Measurements from ENCODE around the gene KCNN3.

Gene KCNN3

DNA sequence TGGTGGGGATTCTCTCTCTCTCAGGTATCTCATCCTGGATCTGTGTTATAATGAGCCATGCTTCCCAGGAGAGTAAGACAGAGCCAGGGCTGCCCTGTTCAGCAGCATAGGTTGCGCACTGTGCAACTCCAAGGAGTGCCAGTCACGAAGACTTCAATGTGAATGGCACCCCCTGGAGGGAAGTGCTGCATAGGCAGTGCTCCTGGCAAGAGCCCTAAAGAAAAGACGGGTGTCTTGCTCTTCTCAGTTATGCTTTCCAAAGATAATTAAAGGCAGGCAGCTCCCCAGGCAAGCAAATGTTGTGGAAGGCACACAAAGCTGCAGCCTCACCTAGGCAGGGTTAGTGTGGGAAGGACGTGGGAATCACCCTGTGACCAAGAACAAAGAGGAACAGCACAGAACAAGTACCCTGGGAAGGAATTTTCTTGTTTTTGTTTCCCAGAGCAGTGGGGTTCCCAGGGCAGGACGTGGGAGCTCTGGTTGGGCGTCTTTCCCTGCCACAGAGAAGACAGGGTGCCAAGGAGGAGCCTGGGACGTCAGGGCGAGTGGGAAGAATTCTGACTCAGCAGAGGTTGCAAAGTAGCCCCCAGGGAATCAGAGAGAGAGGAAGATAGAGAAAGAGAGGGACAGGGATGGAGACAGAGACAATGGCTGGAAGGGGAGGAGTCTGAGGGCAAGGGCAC is 120.9 kb downstream of the KCNN3 start:
- Mint-ChIP-seq H3K27ac (peak overlapping the region; percentile 42), H3K4me1 (peaks cover 52% of the 10 kb centered on the region)

GRCh38 chr1:154748405-154748775 is 121.7 kb downstream of the KCNN3 start:
- TF ChIP-seq, protein P1, sequence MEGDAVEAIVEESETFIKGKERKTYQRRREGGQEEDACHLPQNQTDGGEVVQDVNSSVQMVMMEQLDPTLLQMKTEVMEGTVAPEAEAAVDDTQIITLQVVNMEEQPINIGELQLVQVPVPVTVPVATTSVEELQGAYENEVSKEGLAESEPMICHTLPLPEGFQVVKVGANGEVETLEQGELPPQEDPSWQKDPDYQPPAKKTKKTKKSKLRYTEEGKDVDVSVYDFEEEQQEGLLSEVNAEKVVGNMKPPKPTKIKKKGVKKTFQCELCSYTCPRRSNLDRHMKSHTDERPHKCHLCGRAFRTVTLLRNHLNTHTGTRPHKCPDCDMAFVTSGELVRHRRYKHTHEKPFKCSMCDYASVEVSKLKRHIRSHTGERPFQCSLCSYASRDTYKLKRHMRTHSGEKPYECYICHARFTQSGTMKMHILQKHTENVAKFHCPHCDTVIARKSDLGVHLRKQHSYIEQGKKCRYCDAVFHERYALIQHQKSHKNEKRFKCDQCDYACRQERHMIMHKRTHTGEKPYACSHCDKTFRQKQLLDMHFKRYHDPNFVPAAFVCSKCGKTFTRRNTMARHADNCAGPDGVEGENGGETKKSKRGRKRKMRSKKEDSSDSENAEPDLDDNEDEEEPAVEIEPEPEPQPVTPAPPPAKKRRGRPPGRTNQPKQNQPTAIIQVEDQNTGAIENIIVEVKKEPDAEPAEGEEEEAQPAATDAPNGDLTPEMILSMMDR (IDR thresholded peaks at IDR 0.05), result no peak
- H3K27me3 Mint-ChIP-seq (ENCODE audit: low read depth, poor library complexity), result peaks cover 21% of the 10 kb centered on the region
- no peak for DNase-seq
- no peak overlapping the region for H3K27ac Mint-ChIP-seq
- no peaks in the 10 kb centered on the region for H3K9me3 Mint-ChIP-seq
- H3K4me1 Mint-ChIP-seq, result peaks cover 52% of the 10 kb centered on the region
- H3K4me3 Mint-ChIP-seq, result peak overlapping the region; percentile 16
- no peaks in the 10 kb centered on the region for H3K36me3 Mint-ChIP-seq (ENCODE audit: low read depth)

More for the DNA sequence above, 120.9 kb downstream of the KCNN3 start:
- Mint-ChIP-seq H3K9me3 (no peaks in the 10 kb centered on the region), H3K36me3 (ENCODE audit: low read depth) (no peaks in the 10 kb centered on the region), H3K4me3 (no peak overlapping the region), H3K27me3 (ENCODE audit: low read depth, poor library complexity) (peaks cover 24% of the 10 kb centered on the region)
- TF ChIP-seq, protein P1 (IDR thresholded peaks at IDR 0.05), result no peak
- no peak for DNase-seq

DNA sequence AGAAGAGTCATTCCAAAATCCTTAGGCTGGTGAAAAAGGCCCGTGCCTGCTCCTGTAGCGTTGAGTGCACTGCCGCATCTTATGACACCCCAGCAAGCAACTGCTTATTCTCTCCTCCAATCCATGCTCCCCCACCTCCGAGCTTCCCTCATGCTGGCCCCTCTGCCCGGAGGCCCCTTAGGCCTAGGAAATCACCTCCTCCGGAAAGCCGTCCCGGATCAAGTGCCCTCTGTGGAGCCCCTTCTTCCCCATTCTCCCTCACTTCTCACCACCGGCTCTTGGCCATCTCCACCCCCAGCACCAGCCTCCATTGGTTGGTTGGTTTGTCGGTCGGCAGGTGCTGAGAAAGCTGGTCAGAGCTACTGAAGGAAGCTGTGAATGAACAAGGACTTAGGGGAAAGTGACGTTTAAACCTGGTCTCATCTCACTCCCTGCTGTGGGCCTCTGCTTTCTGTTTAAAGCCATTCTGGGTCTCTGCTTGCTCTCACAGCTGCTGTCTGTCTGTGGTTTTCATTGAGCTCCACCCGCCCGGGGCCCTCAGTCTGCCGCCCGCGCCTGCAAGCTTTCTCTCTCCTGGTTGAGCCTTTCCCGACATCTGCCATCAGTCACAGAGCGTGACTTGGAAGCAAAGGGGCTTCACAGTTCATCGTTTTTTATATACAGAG is 122.2 kb downstream of the KCNN3 start:
- H3K4me1 Mint-ChIP-seq, result peaks cover 52% of the 10 kb centered on the region
- H3K4me3 Mint-ChIP-seq, result peak overlapping the region; percentile 16
- TF ChIP-seq, protein P1 (IDR thresholded peaks at IDR 0.05), result no peak
- H3K27me3 Mint-ChIP-seq (ENCODE audit: low read depth, poor library complexity), result peaks cover 18% of the 10 kb centered on the region
- peak overlapping the region; percentile 31 for H3K27ac Mint-ChIP-seq
- H3K36me3 Mint-ChIP-seq (ENCODE audit: low read depth), result no peaks in the 10 kb centered on the region
- no peaks in the 10 kb centered on the region for H3K9me3 Mint-ChIP-seq
- DNase-seq, result no peak

DNA sequence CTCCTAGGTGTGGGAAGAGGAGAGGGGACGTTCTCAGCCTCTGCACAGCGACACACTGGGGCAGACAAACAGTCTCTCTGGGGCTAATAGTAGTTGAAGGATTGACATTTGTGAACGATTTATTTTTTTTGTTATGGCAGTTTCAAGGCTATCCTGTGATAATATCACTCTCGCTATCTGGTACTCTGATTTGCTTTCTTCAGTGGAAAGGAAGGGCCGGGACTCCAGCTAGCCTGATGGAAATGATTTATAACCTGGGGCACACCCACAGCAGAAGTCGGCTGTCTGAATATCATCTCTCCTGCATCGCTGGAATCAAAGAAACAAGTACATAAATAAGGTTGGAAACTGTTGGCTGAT is 122.7 kb downstream of the KCNN3 start:
- peaks cover 53% of the 10 kb centered on the region for H3K4me1 Mint-ChIP-seq
- H3K27me3 Mint-ChIP-seq (ENCODE audit: low read depth, poor library complexity), result peaks cover 15% of the 10 kb centered on the region
- no peak overlapping the region for H3K4me3 Mint-ChIP-seq
- TF ChIP-seq, protein P1 (IDR thresholded peaks at IDR 0.05), result no peak
- no peaks in the 10 kb centered on the region for H3K36me3 Mint-ChIP-seq (ENCODE audit: low read depth)
- H3K27ac Mint-ChIP-seq, result peak overlapping the region; percentile 37
- no peak for DNase-seq
- no peaks in the 10 kb centered on the region for H3K9me3 Mint-ChIP-seq

DNA sequence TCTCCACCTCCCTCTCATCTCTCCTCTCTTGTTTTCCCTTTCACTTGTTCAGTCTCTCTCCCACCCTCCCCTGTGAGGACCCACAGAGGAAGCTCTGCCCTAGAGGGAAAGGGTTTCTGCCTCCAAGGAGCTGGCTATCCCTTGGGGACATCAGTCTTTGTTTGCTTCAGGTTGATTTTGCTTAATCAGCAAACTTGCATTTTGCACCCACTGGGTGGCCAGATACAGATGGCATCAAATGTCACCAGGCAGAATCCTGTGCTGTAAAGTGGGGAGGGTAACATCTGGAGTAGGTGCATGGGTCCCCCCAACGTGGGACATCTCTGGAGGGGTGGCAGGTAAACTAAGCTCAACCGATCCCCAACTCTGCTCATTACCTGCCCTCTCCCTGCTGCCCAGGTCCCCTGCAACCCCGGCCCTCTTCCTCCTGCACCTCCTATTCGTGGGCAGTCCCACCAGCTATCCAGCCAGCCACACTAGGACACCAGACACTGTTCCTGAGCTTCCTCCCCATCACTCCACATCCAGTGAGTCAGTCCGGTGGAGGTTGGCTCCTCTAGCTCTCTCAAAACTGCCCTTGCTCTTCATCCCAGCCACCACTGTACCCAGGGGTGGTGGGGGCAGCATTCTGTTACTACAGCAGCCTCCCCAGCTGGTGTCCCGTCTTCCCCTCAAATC is 123.3 kb downstream of the KCNN3 start:
- peaks cover 57% of the 10 kb centered on the region for H3K4me1 Mint-ChIP-seq
- TF ChIP-seq, protein P1 (IDR thresholded peaks at IDR 0.05), result no peak
- no peak for DNase-seq
- no peak overlapping the region for H3K27ac Mint-ChIP-seq
- H3K9me3 Mint-ChIP-seq, result peaks cover 4% of the 10 kb centered on the region
- peaks cover 14% of the 10 kb centered on the region for H3K27me3 Mint-ChIP-seq (ENCODE audit: low read depth, poor library complexity)
- H3K4me3 Mint-ChIP-seq, result no peak overlapping the region
- H3K36me3 Mint-ChIP-seq (ENCODE audit: low read depth), result peaks cover 4% of the 10 kb centered on the region
